Activated effector memory CD4-positive, alpha-beta T cell treated with anti-CD3 and anti-CD28 coated beads, Interleukin-2, amount 50 U/mL, for 16 hours (primary cell): Measurements from ENCODE around the gene C6orf163.
A peak's percentile ranks its signal among the peaks of the same experiment; 100 is the strongest.
"Not testable (repeated sequence)": the region's sequence is repeated elsewhere in the genome, so short reads cannot be mapped to it uniquely, and the experiment has no call there.

Source experiments
- DNase-seq: peaks from one replicate; pipeline ENCODE4 v3.0.0-alpha.2; 2020

Gene C6orf163

GRCh38 chr6:87344731-87345130 lies at the start of gene C6orf163:
Gene C6orf163 (plus strand): TSS chr6:87344813. CDS start chr6:87345100, 287 bp downstream.
- DNase-seq: no peak

- DNase-seq: no peak
These were observed 47.5 kb upstream of the C6orf163 start for GRCh38 chr6:87297119-87297518.

GRCh38 chr6:87301277-87301676 lies 43.3 kb upstream of the C6orf163 start:
- not testable (repeated sequence) for DNase-seq

GRCh38 chr6:87308970-87309369 lies 35.6 kb upstream of the C6orf163 start:
- DNase-seq: no peak

DNA sequence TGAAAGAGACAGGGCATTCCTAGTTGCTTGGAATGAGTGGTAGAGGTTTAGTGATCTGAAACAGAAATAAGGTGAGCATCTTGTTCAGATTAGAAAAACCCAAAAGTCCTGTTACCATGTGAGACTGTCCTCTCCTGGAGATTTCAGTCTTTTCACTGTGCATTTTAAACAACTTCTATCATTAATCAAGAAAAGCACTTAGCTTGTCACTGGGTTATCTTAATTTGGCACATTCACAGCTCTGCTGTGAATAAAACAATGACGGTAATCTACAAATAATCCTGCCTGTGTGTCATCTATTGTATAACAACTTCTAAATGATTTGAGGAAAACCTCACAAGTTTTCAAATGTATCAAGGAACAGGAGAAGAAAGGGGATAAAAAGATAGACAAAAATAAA lies 31.8 kb upstream of the C6orf163 start:
- no peak for DNase-seq

GRCh38 chr6:87315071-87315470 lies 29.5 kb upstream of the C6orf163 start:
- DNase-seq: no peak

GRCh38 chr6:87319271-87319987 lies 25.2 kb upstream of the C6orf163 start:
- DNase-seq: no peak

DNA sequence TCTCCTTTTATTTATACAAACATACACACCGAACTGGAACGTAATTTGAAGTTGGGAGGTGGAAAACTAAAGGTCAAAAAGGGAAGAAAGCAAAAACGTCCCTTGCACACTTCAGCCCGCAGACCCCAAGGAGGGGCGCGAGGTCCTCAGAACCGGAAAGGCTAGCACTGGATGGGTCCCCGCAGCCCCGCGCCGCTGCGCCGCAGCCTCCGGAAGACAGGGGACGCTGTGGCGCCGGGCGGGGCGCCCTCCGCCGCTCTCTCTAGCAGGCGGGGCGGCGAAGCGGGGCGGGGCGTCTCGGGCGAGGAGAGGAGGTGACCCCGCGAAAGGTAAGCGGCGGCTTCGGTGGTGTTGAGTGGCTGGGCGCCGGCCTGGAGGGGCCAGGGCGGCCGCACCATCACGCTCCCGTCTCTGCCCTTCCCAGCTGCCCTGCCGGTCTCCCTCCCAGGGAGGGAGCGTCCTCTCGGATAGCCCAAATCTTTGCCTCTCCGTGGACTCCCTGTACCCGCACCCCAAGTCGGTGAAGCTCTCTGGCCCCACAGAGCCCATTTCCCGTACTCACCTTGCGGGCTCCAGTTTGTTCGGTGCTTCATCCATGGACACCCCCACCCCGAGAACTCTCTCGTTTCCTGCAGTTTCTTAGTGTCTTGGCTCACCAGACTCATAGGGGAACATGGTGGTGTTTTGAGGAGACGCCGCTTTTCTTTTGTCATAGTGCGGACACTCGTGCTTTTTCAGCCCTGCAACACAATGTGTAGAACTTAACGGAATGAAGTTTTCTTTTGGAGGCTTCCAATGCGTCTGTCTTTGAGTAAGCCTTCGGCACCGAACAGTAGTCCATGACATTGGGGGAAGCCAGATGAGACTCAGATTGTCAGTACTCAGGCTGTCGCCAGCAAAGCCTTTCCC lies 22.1 kb upstream of the C6orf163 start, which contains the start of gene SMIM8:
Gene SMIM8 (plus strand): TSS at position 285 of the 909 bp plus-strand sequence. CDS start 14,444 bp downstream, outside the sequence.
- peak; percentile 95 for DNase-seq

DNA sequence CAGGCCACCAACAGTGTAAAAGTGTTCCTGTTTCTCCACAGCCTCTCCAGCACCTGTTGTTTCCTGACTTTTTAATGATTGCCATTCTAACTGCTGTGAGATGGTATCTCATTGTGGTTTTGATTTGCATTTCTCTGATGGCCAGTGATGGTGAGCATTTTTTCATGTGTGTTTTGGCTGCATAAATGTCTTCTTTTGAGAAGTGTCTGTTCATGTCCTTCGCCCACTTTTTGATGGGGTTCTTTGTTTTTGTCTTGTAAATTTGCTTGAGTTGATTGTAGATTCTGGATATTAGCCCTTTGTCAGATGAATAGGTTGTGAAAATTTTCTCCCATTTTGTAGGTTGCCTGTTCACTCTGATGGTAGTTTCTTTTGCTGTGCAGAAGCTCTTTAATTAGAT lies 20.7 kb upstream of the C6orf163 start:
- not testable (repeated sequence) for DNase-seq

- no peak for DNase-seq
These were observed 13.7 kb upstream of the C6orf163 start for GRCh38 chr6:87330961-87331360.

- no peak for DNase-seq
These were observed 11.6 kb upstream of the C6orf163 start for GRCh38 chr6:87333033-87333432.

DNA sequence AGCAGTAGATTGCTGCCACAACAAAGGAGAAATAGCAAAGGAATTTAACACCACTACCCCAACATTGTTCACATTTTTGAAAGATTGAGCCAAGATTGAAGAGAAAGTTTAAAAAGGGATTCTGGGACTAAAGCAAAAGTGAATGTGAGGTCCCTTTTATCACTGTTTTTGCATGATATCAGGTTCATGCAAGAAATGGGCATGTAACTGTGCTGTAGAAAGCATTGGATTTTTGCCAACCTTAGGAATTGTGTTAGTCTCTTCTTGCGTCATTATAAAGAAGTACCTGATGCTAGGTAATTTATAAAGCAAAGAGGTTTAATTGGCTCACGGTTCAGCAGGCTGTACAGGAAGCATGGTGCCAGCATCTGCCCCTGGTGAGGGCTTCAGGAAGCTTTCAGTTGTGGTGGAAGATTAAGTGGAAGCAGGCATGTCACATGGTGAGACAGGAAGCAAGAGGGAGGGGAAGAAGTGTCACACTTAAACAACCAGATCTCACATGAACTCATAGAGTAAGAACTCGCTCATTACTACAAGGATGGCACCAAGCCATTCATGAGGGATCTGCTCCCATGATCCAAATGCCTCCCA lies 10.9 kb upstream of the C6orf163 start:
- no peak for DNase-seq

DNA sequence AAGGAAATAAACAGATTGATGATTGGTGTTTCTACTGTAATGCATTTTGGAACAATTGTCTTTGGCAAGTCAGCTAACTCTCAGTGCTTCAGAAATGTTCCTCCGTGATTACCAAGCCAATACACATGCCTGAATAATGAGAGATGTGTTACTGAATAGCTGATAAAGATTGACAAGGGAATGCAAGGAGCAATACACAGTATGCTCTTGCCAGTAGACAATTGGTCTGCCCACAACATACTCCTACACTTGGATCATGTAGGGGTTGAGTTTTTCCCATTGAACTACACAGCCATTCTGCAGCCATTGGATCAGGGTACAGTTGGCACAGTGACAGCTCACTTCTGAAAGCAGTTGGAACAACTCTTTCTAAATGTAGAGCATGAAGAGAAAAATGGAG lies 9.9 kb upstream of the C6orf163 start:
- DNase-seq: no peak

GRCh38 chr6:87336367-87336766 lies 8.2 kb upstream of the C6orf163 start:
- DNase-seq: no peak

DNA sequence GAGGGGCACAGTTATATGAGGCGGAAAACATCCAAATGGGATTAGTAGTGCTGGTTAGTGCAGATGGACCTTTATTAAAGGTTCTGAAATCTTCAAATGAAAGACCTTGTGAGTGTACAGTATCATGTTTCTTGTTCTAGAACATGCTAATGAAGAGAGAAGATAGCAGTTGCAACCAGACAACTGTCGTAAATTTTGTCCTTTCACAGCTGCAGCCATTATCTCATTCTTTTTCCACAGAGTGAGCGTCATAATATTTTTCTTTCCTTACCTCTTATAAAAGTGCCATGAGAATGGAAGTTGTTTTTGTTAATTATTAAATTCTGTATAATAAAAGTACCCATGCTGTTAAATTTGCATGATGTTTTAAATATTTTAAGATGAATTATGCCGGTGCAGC lies 4.4 kb upstream of the C6orf163 start:
- no peak for DNase-seq

DNA sequence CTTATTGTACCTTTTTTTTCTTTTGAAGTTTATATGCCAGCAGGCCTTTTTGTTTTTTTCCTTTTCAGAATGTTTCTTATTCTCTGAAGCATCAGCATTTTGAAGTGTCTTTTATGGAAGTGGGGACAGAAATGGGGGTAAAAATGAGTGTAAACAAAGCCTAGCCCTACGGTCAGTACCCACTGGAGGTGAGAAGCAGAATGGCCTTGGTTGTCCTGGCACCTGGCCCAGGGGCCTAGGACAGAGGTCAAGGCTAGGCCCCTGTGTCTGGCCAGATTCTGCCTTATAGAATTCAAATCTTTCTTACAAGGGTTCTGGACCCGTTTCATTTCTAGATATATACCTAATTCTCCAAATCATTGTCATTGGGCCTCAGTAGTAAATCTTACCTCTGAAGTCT lies 3.5 kb upstream of the C6orf163 start:
- no peak for DNase-seq

GRCh38 chr6:87341899-87342298 lies 2.7 kb upstream of the C6orf163 start:
- DNase-seq: no peak

GRCh38 chr6:87342829-87343228 lies 1.8 kb upstream of the C6orf163 start:
- no peak for DNase-seq

GRCh38 chr6:87346700-87347099 lies 2.1 kb downstream of the C6orf163 start:
- DNase-seq: no peak

DNA sequence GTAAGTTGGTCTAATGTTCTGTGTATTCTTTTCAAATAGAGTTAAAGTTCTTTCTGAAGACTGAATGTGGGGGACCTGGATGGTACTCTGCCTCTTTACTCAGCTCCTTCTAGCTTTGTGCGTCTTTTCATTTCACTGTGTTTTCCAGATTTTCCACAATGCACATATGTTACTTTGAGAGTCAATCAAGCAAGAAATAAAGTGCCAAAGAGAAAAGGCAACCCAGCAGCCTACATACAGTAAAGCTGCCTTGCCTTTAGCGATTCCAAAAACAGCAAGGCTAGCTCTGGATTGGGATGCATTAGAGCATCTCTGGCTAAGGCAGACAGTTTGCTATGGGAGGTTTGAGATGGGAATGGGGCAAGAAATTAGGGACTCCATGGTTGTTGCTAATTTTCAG lies 5.3 kb downstream of the C6orf163 start:
- no peak for DNase-seq

- DNase-seq: no peak
These were observed 5.9 kb downstream of the C6orf163 start for GRCh38 chr6:87350516-87350915.

DNA sequence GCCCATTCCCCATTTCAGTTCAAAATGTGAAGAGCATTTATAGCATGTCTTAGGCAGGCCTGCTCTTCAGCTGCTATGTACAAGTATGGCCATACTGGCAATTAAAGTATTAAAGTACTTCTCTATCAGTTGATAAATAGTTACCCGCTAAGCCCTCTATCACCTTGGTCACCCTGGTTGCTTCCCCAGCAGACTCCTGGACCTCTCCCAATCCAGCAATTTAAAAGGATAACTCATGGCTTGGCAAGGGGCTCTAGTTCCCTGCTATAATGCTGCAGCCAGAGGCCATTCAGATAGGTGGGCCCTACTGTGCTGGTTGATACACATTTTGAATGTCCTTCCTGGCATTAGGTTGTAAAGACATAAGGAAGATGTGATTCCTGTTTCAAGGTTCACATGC lies 7.0 kb downstream of the C6orf163 start:
- DNase-seq: no peak

DNA sequence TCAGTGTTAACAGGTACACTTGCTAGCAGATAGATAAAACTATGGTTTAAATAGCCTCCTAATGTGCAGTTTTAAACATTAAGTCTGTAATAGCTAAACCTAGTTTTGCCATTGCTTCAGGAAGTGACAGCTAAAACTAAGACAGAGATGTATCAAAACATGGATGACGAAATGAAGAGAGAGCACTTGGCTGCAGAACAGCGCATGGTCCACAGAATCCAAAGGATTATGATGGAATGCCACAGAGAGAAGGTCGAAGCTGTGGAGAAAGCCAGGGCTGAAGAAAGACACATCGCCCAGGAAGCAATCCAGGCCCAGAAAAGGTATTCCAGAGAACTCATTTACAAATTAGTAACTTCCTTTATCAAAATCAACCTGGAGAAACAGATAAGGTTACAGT lies 11.6 kb downstream of the C6orf163 start:
- DNase-seq: no peak
